Measurements from ENCODE around the gene NHSL2.
"Not testable (repeated sequence)": the region's sequence is repeated elsewhere in the genome, so short reads cannot be mapped to it uniquely, and the experiment has no call there.

The NHSL2 gene

GRCh38 chrX:71927040-71927439 lies 16.4 kb downstream of the NHSL2 start:
- no peak for DNase-seq

- DNase-seq = no peak
These were observed 18.2 kb downstream of the NHSL2 start for GRCh38 chrX:71928856-71929255.

- no peak for DNase-seq
These were observed 19.7 kb downstream of the NHSL2 start for GRCh38 chrX:71930298-71930697.

GRCh38 chrX:71935476-71935875 lies 24.8 kb downstream of the NHSL2 start:
- no peak for DNase-seq

- DNase-seq = no peak
These were observed 26.0 kb downstream of the NHSL2 start for GRCh38 chrX:71936632-71937031.

GRCh38 chrX:71938371-71938770 lies 27.7 kb downstream of the NHSL2 start:
- no peak for DNase-seq

- no peak for DNase-seq
These were observed 30.5 kb downstream of the NHSL2 start for GRCh38 chrX:71941145-71941544.

- no peak for DNase-seq
These were observed 31.1 kb downstream of the NHSL2 start for GRCh38 chrX:71941776-71942175.

- no peak for DNase-seq
These were observed 33.7 kb downstream of the NHSL2 start for GRCh38 chrX:71944369-71944768.

- no peak for DNase-seq
These were observed 34.7 kb downstream of the NHSL2 start for GRCh38 chrX:71945237-71945805.

GRCh38 chrX:71949363-71949762 lies 38.7 kb downstream of the NHSL2 start:
- no peak for DNase-seq

GRCh38 chrX:71949844-71950445 lies 39.3 kb downstream of the NHSL2 start:
- DNase-seq = no peak

GRCh38 chrX:71953391-71953790 lies 42.7 kb downstream of the NHSL2 start:
- DNase-seq = no peak

- DNase-seq = no peak
These were observed 43.3 kb downstream of the NHSL2 start for GRCh38 chrX:71953946-71954345.

- DNase-seq = no peak
These were observed 43.8 kb downstream of the NHSL2 start for GRCh38 chrX:71954458-71954857.

GRCh38 chrX:71955530-71956120 lies 45.0 kb downstream of the NHSL2 start:
- DNase-seq = no peak

- no peak for DNase-seq
These were observed 47.6 kb downstream of the NHSL2 start for GRCh38 chrX:71958281-71958675.

- not testable (repeated sequence) for DNase-seq
These were observed 53.5 kb downstream of the NHSL2 start for GRCh38 chrX:71964184-71964583.

- no peak for DNase-seq
These were observed 64.3 kb downstream of the NHSL2 start for GRCh38 chrX:71974916-71975315.

- DNase-seq = no peak
These were observed 66.1 kb downstream of the NHSL2 start for GRCh38 chrX:71976753-71977152.

- no peak for DNase-seq
These were observed 67.5 kb downstream of the NHSL2 start for GRCh38 chrX:71978164-71978563.

GRCh38 chrX:71989768-71990426 lies 79.3 kb downstream of the NHSL2 start:
- DNase-seq = no peak

GRCh38 chrX:71990518-71990917 lies 79.9 kb downstream of the NHSL2 start:
- DNase-seq = no peak

- DNase-seq = no peak
These were observed 80.5 kb downstream of the NHSL2 start for GRCh38 chrX:71991164-71991563.
